ENCODE results near the gene PDZD2.

PDZD2 gene

GRCh38 chr5:32158679-32158975 is 519.7 kb downstream of the PDZD2 start:
- no peak for TF ChIP-seq CTCF (IDR thresholded peaks at IDR 0.05; ENCODE audit: control extremely low read depth, extremely low read depth, low read depth, missing control alignments)
- DNase-seq (ENCODE audit: extremely low spot score): no peak
- CTCF ChIA-PET: interaction anchor here (0.9 kb wide), 1 partner anchor 10 kb away, joined by 3 read pairs; no protein-coding TSS in a partner anchor
- POLR2A ChIA-PET: no interaction called here

- CTCF ChIA-PET: no interaction called here
- no peak for TF ChIP-seq CTCF (IDR thresholded peaks at IDR 0.05; ENCODE audit: control extremely low read depth, extremely low read depth, low read depth, missing control alignments)
- POLR2A ChIA-PET: no interaction called here
- DNase-seq (ENCODE audit: extremely low spot score): no peak
These were observed 520.6 kb downstream of the PDZD2 start for GRCh38 chr5:32159328-32160072.

GRCh38 chr5:32160228-32160627 is 521.3 kb downstream of the PDZD2 start:
- ChIA-PET CTCF (no interaction called here), POLR2A (no interaction called here)
- DNase-seq (ENCODE audit: extremely low spot score): no peak
- no peak for TF ChIP-seq CTCF (IDR thresholded peaks at IDR 0.05; ENCODE audit: control extremely low read depth, extremely low read depth, low read depth, missing control alignments)

All from GM10248 (cell line).